ENCODE results near the gene TMEM273.

TMEM273 gene

GRCh38 chr10:49187950-49188761 lies at the start of gene TMEM273:
TSS of gene TMEM273 (minus strand) at chr10:49188391. CDS start at chr10:49188336, 55 bp downstream.
- no peak for DNase-seq

- no peak for DNase-seq
Observed at GRCh38 chr10:49237985-49238384, 49.8 kb upstream of the TMEM273 start.

GRCh38 chr10:49235392-49235791 lies 47.2 kb upstream of the TMEM273 start:
- DNase-seq = no peak

GRCh38 chr10:49231086-49231820 lies 43.1 kb upstream of the TMEM273 start:
- DNase-seq = no peak

- peak; percentile 74 for DNase-seq
Observed at GRCh38 chr10:49230004-49230403, 41.8 kb upstream of the TMEM273 start.

- DNase-seq = peak; percentile 24
Observed at GRCh38 chr10:49228677-49229076, 40.5 kb upstream of the TMEM273 start.

GRCh38 chr10:49227406-49227805 lies 39.2 kb upstream of the TMEM273 start:
- DNase-seq = no peak

- DNase-seq = no peak
Observed at GRCh38 chr10:49226594-49226993, 38.4 kb upstream of the TMEM273 start.

- DNase-seq = no peak
Observed at GRCh38 chr10:49225218-49225876, 37.2 kb upstream of the TMEM273 start.

- no peak for DNase-seq
Observed at GRCh38 chr10:49223205-49223604, 35.0 kb upstream of the TMEM273 start.

GRCh38 chr10:49222170-49222569 lies 34.0 kb upstream of the TMEM273 start:
- DNase-seq = no peak

- no peak for DNase-seq
Observed at GRCh38 chr10:49220679-49221078, 32.5 kb upstream of the TMEM273 start.

- DNase-seq = no peak
Observed at GRCh38 chr10:49220031-49220430, 31.8 kb upstream of the TMEM273 start.

- DNase-seq = no peak
Observed at GRCh38 chr10:49219248-49219647, 31.1 kb upstream of the TMEM273 start.

- DNase-seq = no peak
Observed at GRCh38 chr10:49218480-49218879, 30.3 kb upstream of the TMEM273 start.

- no peak for DNase-seq
Observed at GRCh38 chr10:49217645-49218044, 29.5 kb upstream of the TMEM273 start.

- no peak for DNase-seq
Observed at GRCh38 chr10:49213211-49213610, 25.0 kb upstream of the TMEM273 start.

GRCh38 chr10:49212783-49213182 lies 24.6 kb upstream of the TMEM273 start:
- DNase-seq = no peak

- DNase-seq = no peak
Observed at GRCh38 chr10:49212076-49212475, 23.9 kb upstream of the TMEM273 start.

- DNase-seq = no peak
Observed at GRCh38 chr10:49208996-49209395, 20.8 kb upstream of the TMEM273 start.

- no peak for DNase-seq
Observed at GRCh38 chr10:49207936-49208487, 19.8 kb upstream of the TMEM273 start.

GRCh38 chr10:49207113-49207512 lies 18.9 kb upstream of the TMEM273 start:
- DNase-seq = no peak

GRCh38 chr10:49205206-49205605 lies 17.0 kb upstream of the TMEM273 start:
- no peak for DNase-seq
